HepG2 (cell line): ENCODE results near the gene AGBL3. TPM values are rescaled to one million over a fixed set of nuclear protein-coding genes. Genes with fewer than 3 reads are reported as not detected.

Experiments
- ATAC-seq: fragments of 200-7000 bp; cut with Tn5 transposase; 3 replicates; pipeline ENCODE4 v1.9.1; 2020; ENCODE audit warnings: mild to moderate bottlenecking, moderate library complexity
- BruUV-seq: library from RNA; stranded (reverse); fragments of 400-500 nt; replicated peaks from 2 replicates; lab custom pipeline; 2021; lab: Mats Ljungman, UMichigan
- CTCF ChIA-PET: fragments of 300-600 bp; formaldehyde crosslinking; extraction: SDS; loops from one replicate; lab custom pipeline; 2021; ENCODE audit warnings: low total read pairs, inconsistent platforms, low intra/inter-chr PET ratio; lab: Yijun Ruan, JAX
- POLR2A ChIA-PET: fragments of 350-600 bp; sonication (Branson Sonifier 250); formaldehyde crosslinking; loops from one replicate; lab custom pipeline; 2020; ENCODE audit warnings: antibody characterized with exemption, inconsistent platforms; lab: Yijun Ruan, JAX
- DNase-seq: peaks from one replicate; pipeline ENCODE4 v3.0.0-alpha.2; 2015; ENCODE audit warnings: low spot score
- FAIRE-seq: peaks from 3 replicates; lab custom pipeline; 2011; peaks lifted over from hg19 to GRCh38; lab: Jason Lieb, UNC
- H2AFZ ChIP-seq: one replicate; pipeline ENCODE4 v1.6.1; 2011; ENCODE audit warnings: low read length, inconsistent platforms
- H3K27ac ChIP-seq: fragments of 300-600 bp; 3 replicates; pipeline ENCODE4 v1.8.0; 2011; ENCODE audit warnings: mixed run types, mild to moderate bottlenecking, mixed read lengths, low read length, inconsistent platforms; ENCODE audit not compliant: insufficient read depth; ENCODE audit errors: extremely low read length
- H3K27me3 ChIP-seq, 2 experiments: fragments of 200-600 bp in 1 of 2; 2 replicates in 1 of 2; 3 replicates in 1 of 2; pipeline versions ENCODE4 v1.6.0 to v1.8.0; 2011; ENCODE audit warnings: low read length in 2 of 2, mild to moderate bottlenecking in 2 of 2, moderate library complexity in 2 of 2, inconsistent platforms in 1 of 2; ENCODE audit not compliant: insufficient read depth in 2 of 2, control insufficient read depth in 1 of 2
- H3K36me3 ChIP-seq, 2 experiments: fragments of 200-600 bp in 1 of 2; replicated peaks in 1 of 2; 2 replicates in 1 of 2; 3 replicates in 1 of 2; pipeline versions ENCODE4 v1.5.1 to v1.8.0; 2011; ENCODE audit warnings: low read length in 2 of 2, inconsistent platforms in 1 of 2; ENCODE audit not compliant: insufficient read depth in 2 of 2, control insufficient read depth in 1 of 2
- H3K4me1 ChIP-seq: 2 replicates; pipeline ENCODE4 v1.5.1; 2012; ENCODE audit warnings: low read length, inconsistent platforms; ENCODE audit not compliant: insufficient read depth
- H3K4me2 ChIP-seq: 2 replicates; pipeline ENCODE4 v1.6.0; 2011; ENCODE audit warnings: low read depth, low read length, inconsistent platforms
- H3K4me3 ChIP-seq, 3 experiments: fragments of 200-600 bp in 1 of 3; sonication (generic), shearing (Covaris generic) in 1 of 3; replicated peaks in 1 of 3; 2 replicates each; pipeline ENCODE4 v1.5.1; 2011 to 2016; ENCODE audit warnings: low read length in 3 of 3, inconsistent platforms in 2 of 3, low read depth in 2 of 3, mild to moderate bottlenecking in 2 of 3, control low read depth in 1 of 3, mixed read lengths in 1 of 3; ENCODE audit not compliant: insufficient read depth in 1 of 3
- H3K79me2 ChIP-seq: one replicate; pipeline ENCODE4 v1.6.1; 2011; ENCODE audit warnings: low read length, inconsistent platforms; ENCODE audit not compliant: insufficient read depth
- H3K9ac ChIP-seq: 2 replicates; pipeline ENCODE4 v1.6.0; 2011; ENCODE audit warnings: mild to moderate bottlenecking, low read depth, low read length, inconsistent platforms; ENCODE audit not compliant: insufficient read depth
- H3K9me3 ChIP-seq: 2 replicates; pipeline ENCODE4 v1.5.1; 2012; ENCODE audit warnings: mild to moderate bottlenecking, low read length
- H4K20me1 ChIP-seq: 2 replicates; pipeline ENCODE4 v1.6.0; 2011; ENCODE audit warnings: inconsistent platforms, mild to moderate bottlenecking, low read length, moderate library complexity; ENCODE audit not compliant: insufficient read depth
- CEBPB ChIP-seq: IDR thresholded peaks from 2 replicates; pipeline ENCODE4 v1.6.1; 2011; ENCODE audit warnings: low read depth, low read length, improper control_type of control experiment, borderline replicate concordance
- FOXA3 ChIP-seq: IDR thresholded peaks from 2 replicates; pipeline ENCODE4 v1.6.1; 2016; ENCODE audit warnings: missing genetic modification reagents, missing compliant biosample characterization
- HMGA1 ChIP-seq: sonication (generic); formaldehyde crosslinking; conservative IDR thresholded peaks from 2 replicates; pipeline ENCODE4 v1.4.0; 2020; ENCODE audit warnings: missing genetic modification reagents
- HNRNPL ChIP-seq: fragments of 200-400 bp; formaldehyde crosslinking; IDR thresholded peaks from 2 replicates; pipeline ENCODE4 v1.6.1; 2017; ENCODE audit warnings: mild to moderate bottlenecking, low read depth, low read length
- ISL2 ChIP-seq: sonication (generic); formaldehyde crosslinking; IDR thresholded peaks from 2 replicates; pipeline ENCODE4 v1.5.0; 2020; ENCODE audit warnings: missing genetic modification reagents
- RFX5 ChIP-seq: IDR thresholded peaks from 2 replicates; pipeline ENCODE4 v1.6.1; 2011; ENCODE audit warnings: low read depth, low read length, improper control_type of control experiment
- TBL1XR1 ChIP-seq: fragments of 150-350 bp; IDR thresholded peaks from 2 replicates; pipeline ENCODE4 v1.6.1; 2014; ENCODE audit warnings: borderline replicate concordance, low read length; ENCODE audit not compliant: partially characterized antibody
- ZNF207 ChIP-seq: fragments of 450-650 bp; IDR thresholded peaks from 2 replicates; pipeline ENCODE4 v1.6.1; 2016; ENCODE audit warnings: antibody characterized with exemption, borderline replicate concordance
- WGBS: methylation state at CpG from one replicate; pipeline ENCODE4 v1.1.6; 2017; ENCODE audit warnings: low lambda C conversion rate; 5-methylcytosine and 5-hydroxymethylcytosine counted together
- in situ Hi-C: cut with HindIII; loops from 2 replicates; pipeline ENCODE4 v1.10.0; 2017; ENCODE audit warnings: low pct_unique_long_range_greater_than_20kb; ENCODE audit not compliant: extremely low pct_ligation_motif_present
- intact Hi-C: fragments of 100-400 bp; cut with micrococcal nuclease; formaldehyde crosslinking; loops from one replicate; pipeline ENCODE4 v1.10.0; 2022; ENCODE audit not compliant: unreplicated experiment
- polyA plus RNA-seq, 8 experiments: library from polyadenylated mRNA; depleted of rRNA in 3 of 8; stranded (reverse) in 7 of 8; unstranded in 1 of 8; fragments of >200 nt; fragmentation: Illumina TruSeq in 4 of 8; extraction: Trizol in 4 of 8; gene quantifications; 2 replicates each; pipeline versions ENCODE4 v1.2.1 to v1.2.3, GENCODE V29; 2011 to 2016; ENCODE audit warnings: low read depth in 4 of 8, missing spikeins in 1 of 8, mixed read lengths in 1 of 8; ENCODE audit not compliant: insufficient read depth in 1 of 8
- total RNA-seq, 5 experiments: library from RNA; depleted of rRNA; stranded (reverse); fragments of >200 nt; fragmentation: Illumina TruSeq; extraction: Trizol; gene quantifications; 2 replicates each; pipeline ENCODE4 v1.2.3, GENCODE V29; 2016; ENCODE audit warnings: low read depth in 1 of 5
- TF ChIP-seq, protein P1 (sequence below): sonication (generic); formaldehyde crosslinking; IDR thresholded peaks from 2 replicates; pipeline ENCODE4 v1.8.0; 2022; ENCODE audit warnings: mild to moderate bottlenecking, missing genetic modification reagents; ENCODE audit not compliant: insufficient replicate concordance

The AGBL3 gene
- total and polyA plus RNA-seq, 2 of the 13 experiments (the other 11 are each of a cell fraction or from before 2014, with no cell fraction given) = 2.2 to 7.2 TPM

DNA sequence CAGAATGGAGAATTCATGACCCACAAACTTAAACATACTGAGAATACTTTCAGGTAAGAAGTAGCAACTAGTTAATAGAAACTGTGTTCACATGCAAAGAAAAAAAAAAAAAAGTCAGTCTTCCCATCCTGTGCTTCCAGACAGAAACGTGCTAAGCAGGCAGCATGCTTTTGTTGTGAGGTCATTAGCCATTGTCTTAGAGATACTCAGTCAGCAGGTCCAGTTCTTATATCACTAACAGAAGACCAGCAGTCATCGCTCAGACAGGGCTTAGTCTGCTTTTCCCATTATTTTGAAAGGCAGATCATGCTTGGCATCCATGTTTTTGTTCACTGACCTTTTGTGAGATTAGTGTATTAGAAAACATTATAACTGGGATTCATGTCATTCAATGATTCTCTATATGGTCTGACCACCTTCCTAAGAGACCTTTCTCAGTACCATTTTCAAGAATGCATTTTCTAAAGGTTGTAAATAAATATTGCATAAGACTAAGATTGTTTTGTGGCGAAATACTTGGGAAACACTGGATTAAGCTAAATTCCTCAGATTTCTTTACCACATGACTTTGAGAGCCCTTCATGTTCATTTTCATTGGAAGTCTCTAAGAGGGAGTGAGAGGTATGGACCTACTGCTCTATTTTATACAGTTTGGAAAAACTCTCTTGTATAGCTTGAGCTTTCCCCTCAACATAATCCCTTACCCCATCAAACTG, 45.0 kb upstream of the AGBL3 start:
- Histone ChIP-seq H3K27ac (peak overlapping the region; percentile 2), H3K4me2 (no peak overlapping the region), H4K20me1 (no peaks in the 10 kb centered on the region), H3K36me3 (peaks cover 8 to 23% of the 10 kb centered on the region in 2 experiments; a peak in 3 of 5 replicates), H3K9me3 (no peaks in the 10 kb centered on the region), H3K9ac (no peak overlapping the region), H3K4me3 (no peak overlapping the region), H3K4me1 (peaks cover 51% of the 10 kb centered on the region), H2AFZ (no peak overlapping the region), H3K79me2 (no peaks in the 10 kb centered on the region), H3K27me3 (no peaks in the 10 kb centered on the region)
- CTCF ChIA-PET = no interaction called here
- FAIRE-seq (no peak), ATAC-seq (peak; percentile 44), DNase-seq (no peak)
- TF ChIP-seq HNRNPL (no peak), ISL2 (0 out of 2 replicates have a peak, but pooled peaks have one; percentile 16), CEBPB (peak; percentile 39; the same call in 1 of the 2 replicates), FOXA3 (CRISPR knock-in tag) (0 out of 2 replicates have a peak, but pooled peaks have one; percentile 18)
- WGBS = 83% methylated on average over 3 of the region's 3 CpGs
- no TSS peak for BruUV-seq
- POLR2A ChIA-PET = interaction anchor here (0.5 to 1.9 kb wide), 2 partner anchors 50 to 230 kb away, joined by 3 to 7 read pairs; no protein-coding TSS in a partner anchor
- in situ Hi-C loops (no loop called here), intact Hi-C loops (loop anchor here (5.0 to 10.0 kb wide), 4 partner anchors 49 to 217 kb away; no protein-coding TSS in a partner anchor)

DNA sequence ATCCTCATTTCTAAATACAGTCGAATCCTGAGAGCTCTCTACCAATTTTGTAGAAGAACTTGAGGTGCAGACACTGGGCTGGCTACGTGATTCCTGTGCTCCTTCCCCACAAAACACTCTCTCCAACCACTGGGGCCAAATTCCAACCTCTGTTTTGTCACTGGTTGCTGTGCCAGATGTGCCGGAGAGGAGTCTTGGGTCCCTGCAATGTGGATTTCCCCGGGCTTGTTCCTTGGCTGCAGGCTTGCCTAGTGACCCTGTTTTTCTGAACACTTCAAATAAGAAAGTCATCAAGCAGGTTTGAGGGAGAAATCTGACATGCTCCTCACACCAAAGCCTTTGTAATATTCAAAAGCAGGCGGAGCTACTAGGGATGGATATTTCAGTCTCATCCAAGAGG, 44.4 kb upstream of the AGBL3 start:
- ATAC-seq (peak; percentile 54), DNase-seq (no peak), FAIRE-seq (no peak)
- H4K20me1 ChIP-seq = no peaks in the 10 kb centered on the region
- TF ChIP-seq TBL1XR1 (no peak), HMGA1 (CRISPR knock-in tag) (no peak), ZNF207 (no peak), RFX5 (peak; percentile 95)
- TF ChIP-seq, protein P1, sequence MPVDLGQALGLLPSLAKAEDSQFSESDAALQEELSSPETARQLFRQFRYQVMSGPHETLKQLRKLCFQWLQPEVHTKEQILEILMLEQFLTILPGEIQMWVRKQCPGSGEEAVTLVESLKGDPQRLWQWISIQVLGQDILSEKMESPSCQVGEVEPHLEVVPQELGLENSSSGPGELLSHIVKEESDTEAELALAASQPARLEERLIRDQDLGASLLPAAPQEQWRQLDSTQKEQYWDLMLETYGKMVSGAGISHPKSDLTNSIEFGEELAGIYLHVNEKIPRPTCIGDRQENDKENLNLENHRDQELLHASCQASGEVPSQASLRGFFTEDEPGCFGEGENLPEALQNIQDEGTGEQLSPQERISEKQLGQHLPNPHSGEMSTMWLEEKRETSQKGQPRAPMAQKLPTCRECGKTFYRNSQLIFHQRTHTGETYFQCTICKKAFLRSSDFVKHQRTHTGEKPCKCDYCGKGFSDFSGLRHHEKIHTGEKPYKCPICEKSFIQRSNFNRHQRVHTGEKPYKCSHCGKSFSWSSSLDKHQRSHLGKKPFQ = no peak
- no peak overlapping the region for H3K4me3 ChIP-seq
- H3K9ac ChIP-seq = no peak overlapping the region
- H3K27ac ChIP-seq = peak overlapping the region; percentile 2
- no TSS peak for BruUV-seq
- in situ Hi-C loops (no loop called here), intact Hi-C loops (loop anchor here (2.0 to 10.0 kb wide), 6 partner anchors 50 to 309 kb away; no protein-coding TSS in a partner anchor)
- H3K79me2 ChIP-seq = no peaks in the 10 kb centered on the region
- POLR2A ChIA-PET = interaction anchor here (0.7 to 1.9 kb wide), 2 partner anchors 51 to 296 kb away, joined by 5 to 7 read pairs; no protein-coding TSS in a partner anchor
- H3K36me3 ChIP-seq = peaks cover 8 to 23% of the 10 kb centered on the region in 2 experiments; a peak in 4 of 5 replicates
- WGBS = 92% methylated on average over 5 of the region's 5 CpGs
- H3K27me3 ChIP-seq = no peaks in the 10 kb centered on the region
- H3K4me1 ChIP-seq = peaks cover 51% of the 10 kb centered on the region
- no peak overlapping the region for H2AFZ ChIP-seq
- no peaks in the 10 kb centered on the region for H3K9me3 ChIP-seq
- H3K4me2 ChIP-seq = no peak overlapping the region
- CTCF ChIA-PET = no interaction called here
